Naive thymus-derived CD4-positive, alpha-beta T cell (primary cell): ENCODE results near the gene CFAP161. TPM values are rescaled to one million over a fixed set of nuclear protein-coding genes. Genes with fewer than 3 reads are reported as not detected.

Experiments used
- ATAC-seq: fragments of 150-1000 bp; cut with Tn5 transposase; 2 replicates; pipeline ENCODE4 v1.10.0; 2021; ENCODE audit warnings: mild to moderate bottlenecking, moderate library complexity
- CTCF ChIA-PET: fragments of 350-600 bp; sonication (Branson Sonifier 250); formaldehyde crosslinking; loops from one replicate; lab custom pipeline; 2021; ENCODE audit warnings: antibody characterized with exemption; lab: Charles Lee
- POLR2A ChIA-PET: fragments of 350-600 bp; sonication (Branson Sonifier 250); formaldehyde crosslinking; loops from one replicate; lab custom pipeline; 2021; ENCODE audit warnings: antibody characterized with exemption, inconsistent platforms; lab: Charles Lee
- DNase-seq, 9 donors: peaks; one replicate each; pipeline versions ENCODE4 v3.0.0 to v3.0.0-alpha.2; 2020 to 2022; ENCODE audit warnings: mixed read lengths in 1 of 9
- H3K27ac ChIP-seq: one replicate; pipeline ENCODE4 v1.7.0; 2013; ENCODE audit warnings: mild to moderate bottlenecking, low read depth, low read length, moderate library complexity
- H3K27me3 ChIP-seq, 2 donors: one replicate each; pipeline ENCODE4 v1.7.0; 2013; ENCODE audit warnings: low read length in 2 of 2, mild to moderate bottlenecking in 2 of 2, moderate library complexity in 2 of 2; ENCODE audit not compliant: control insufficient read depth in 2 of 2, insufficient read depth in 2 of 2
- H3K36me3 ChIP-seq, 3 experiments: 1 replicate in 2 of 3; 2 replicates in 1 of 3; pipeline ENCODE4 v1.7.0; 2013; ENCODE audit warnings: low read length in 3 of 3, mild to moderate bottlenecking in 3 of 3, moderate library complexity in 1 of 3; ENCODE audit not compliant: insufficient read depth in 3 of 3, control insufficient read depth in 2 of 3
- H3K4me1 ChIP-seq, 2 donors: one replicate each; pipeline ENCODE4 v1.7.0; 2013; ENCODE audit warnings: low read length in 2 of 2, mild to moderate bottlenecking in 2 of 2, moderate library complexity in 1 of 2; ENCODE audit not compliant: control insufficient read depth in 2 of 2, insufficient read depth in 2 of 2
- H3K4me3 ChIP-seq: 2 replicates; pipeline ENCODE4 v1.7.0; 2013; ENCODE audit warnings: mild to moderate bottlenecking, low read length
- H3K9me3 ChIP-seq, 3 experiments: 1 replicate in 2 of 3; 2 replicates in 1 of 3; pipeline ENCODE4 v1.7.0; 2013; ENCODE audit warnings: low read length in 3 of 3; ENCODE audit not compliant: control insufficient read depth in 2 of 3
- H3K27ac Mint-ChIP-seq, 9 donors: one replicate each; pipeline ENCODE4 v1.8.0; 2020 to 2022; ENCODE audit warnings: mixed read lengths in 9 of 9, mild to moderate bottlenecking in 8 of 9, moderate library complexity in 5 of 9, inconsistent platforms in 2 of 9
- H3K27me3 Mint-ChIP-seq, 5 donors: one replicate each; pipeline ENCODE4 v1.8.0; 2021 to 2022; ENCODE audit warnings: mixed read lengths in 5 of 5, mild to moderate bottlenecking in 1 of 5
- H3K36me3 Mint-ChIP-seq, 5 donors: one replicate each; pipeline ENCODE4 v1.8.0; 2020 to 2022; ENCODE audit warnings: mixed read lengths in 5 of 5, mild to moderate bottlenecking in 3 of 5, inconsistent platforms in 1 of 5
- H3K4me1 Mint-ChIP-seq, 7 donors: one replicate each; pipeline ENCODE4 v1.8.0; 2020 to 2022; ENCODE audit warnings: mixed read lengths in 7 of 7, mild to moderate bottlenecking in 3 of 7, inconsistent platforms in 1 of 7
- H3K4me3 Mint-ChIP-seq, 10 donors: one replicate each; pipeline ENCODE4 v1.8.0; 2020 to 2022; ENCODE audit warnings: mild to moderate bottlenecking in 10 of 10, mixed read lengths in 10 of 10, moderate library complexity in 6 of 10, inconsistent platforms in 2 of 10
- H3K9me3 Mint-ChIP-seq, 11 donors: one replicate each; pipeline ENCODE4 v1.8.0; 2020 to 2022; ENCODE audit warnings: mixed read lengths in 11 of 11, mild to moderate bottlenecking in 4 of 11, inconsistent platforms in 1 of 11, moderate library complexity in 1 of 11
- intact Hi-C, 2 donors: fragments of 100-400 bp; cut with micrococcal nuclease; formaldehyde crosslinking; loops; one replicate each; pipeline ENCODE4 v1.15.1; 2023
- polyA plus RNA-seq, 2 donors: library from polyadenylated mRNA; unstranded; fragments of 300-500 nt; fragmentation: Illumina TruSeq; gene quantifications; one replicate each; pipeline ENCODE4 v1.2.3, GENCODE V29; 2021
- total RNA-seq, 6 experiments: library from RNA in 5 of 6; stranded (reverse) in 5 of 6; gene quantifications; 1 replicate in 5 of 6; 2 replicates in 1 of 6; pipeline ENCODE4 v1.2.3 and lab custom pipeline; 2021 to 2026

The CFAP161 gene
- total and polyA plus RNA-seq, 7 experiments from 2014 or later, result not detected

DNA sequence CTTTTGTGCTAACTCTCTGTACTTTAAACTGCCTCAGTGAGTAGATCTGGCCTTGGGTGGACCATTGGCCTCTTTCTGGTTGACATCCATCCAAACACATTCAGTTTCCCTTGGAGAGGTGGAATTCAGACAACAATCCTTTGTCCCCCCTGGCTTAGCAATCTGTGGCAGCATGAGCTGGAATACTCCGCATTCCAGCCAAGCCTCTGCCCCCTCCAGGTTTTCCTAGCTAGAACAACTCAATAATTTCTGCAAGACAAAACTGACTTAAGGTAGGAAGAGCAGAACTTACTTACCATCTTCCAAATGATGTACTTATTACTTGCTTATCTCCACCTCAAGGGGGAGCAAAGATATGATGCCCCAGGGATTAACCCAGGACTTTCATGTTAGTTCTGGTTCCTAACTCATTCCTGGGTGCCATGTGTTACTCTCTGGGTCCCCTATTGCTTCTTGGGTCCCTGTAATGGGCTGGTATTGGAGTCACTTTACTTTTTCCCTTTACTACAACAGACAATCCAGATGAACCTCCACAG is 40.8 kb downstream of the CFAP161 start:
- H3K27ac Mint-ChIP-seq, result no peak overlapping the region
- H3K36me3 Mint-ChIP-seq, result no peaks in the 10 kb centered on the region
- DNase-seq (no peak), ATAC-seq (no peak)
- H3K4me1 Mint-ChIP-seq, result peaks cover 0 to 2% (median 0%) of the 10 kb centered on the region in 7 donors
- H3K4me3 ChIP-seq, result no peak overlapping the region
- no peak overlapping the region for H3K27ac ChIP-seq
- H3K27me3 Mint-ChIP-seq, result peaks cover 0 to 28% (median 8%) of the 10 kb centered on the region in 5 donors
- no peaks in the 10 kb centered on the region for H3K9me3 ChIP-seq
- ChIA-PET POLR2A (no interaction called here), CTCF (interaction anchor here (2.6 kb wide), 1 partner anchor 92 kb away, joined by 8 read pairs; no protein-coding TSS in a partner anchor)
- intact Hi-C loops, result no loop called here
- H3K9me3 Mint-ChIP-seq, result no peaks in the 10 kb centered on the region
- H3K36me3 ChIP-seq, result no peaks in the 10 kb centered on the region
- no peaks in the 10 kb centered on the region for H3K4me1 ChIP-seq
- H3K4me3 Mint-ChIP-seq, result no peak overlapping the region
- H3K27me3 ChIP-seq, result no peaks in the 10 kb centered on the region

DNA sequence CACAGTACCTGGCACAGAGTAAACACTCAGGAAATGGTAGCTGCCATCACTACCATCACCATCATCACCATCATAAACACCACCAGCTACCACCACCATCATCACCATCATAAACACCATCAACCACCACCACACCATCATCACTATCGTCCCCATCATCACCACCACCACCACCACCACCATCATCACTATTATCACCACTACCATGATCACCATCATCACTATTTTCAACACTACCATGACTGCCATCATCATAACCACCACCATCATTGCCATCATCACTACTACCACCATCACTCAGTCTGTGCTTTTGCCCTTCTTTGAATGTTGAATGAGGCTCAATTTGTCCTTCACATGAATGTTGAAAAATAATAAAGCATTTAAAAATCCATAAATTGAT is 41.4 kb downstream of the CFAP161 start:
- Histone ChIP-seq H3K9me3 (no peaks in the 10 kb centered on the region), H3K4me1 (no peaks in the 10 kb centered on the region), H3K27ac (no peak overlapping the region), H3K36me3 (no peaks in the 10 kb centered on the region), H3K27me3 (no peaks in the 10 kb centered on the region), H3K4me3 (no peak overlapping the region)
- Mint-ChIP-seq H3K4me1 (peaks cover 0 to under 1% (median 0%) of the 10 kb centered on the region in 7 donors), H3K27me3 (peaks cover 0 to 27% (median 8%) of the 10 kb centered on the region in 5 donors), H3K9me3 (no peaks in the 10 kb centered on the region), H3K27ac (no peak overlapping the region), H3K4me3 (no peak overlapping the region), H3K36me3 (no peaks in the 10 kb centered on the region)
- intact Hi-C loops, result no loop called here
- POLR2A ChIA-PET, result no interaction called here
- CTCF ChIA-PET, result no interaction called here
- DNase-seq (no peak), ATAC-seq (no peak)

DNA sequence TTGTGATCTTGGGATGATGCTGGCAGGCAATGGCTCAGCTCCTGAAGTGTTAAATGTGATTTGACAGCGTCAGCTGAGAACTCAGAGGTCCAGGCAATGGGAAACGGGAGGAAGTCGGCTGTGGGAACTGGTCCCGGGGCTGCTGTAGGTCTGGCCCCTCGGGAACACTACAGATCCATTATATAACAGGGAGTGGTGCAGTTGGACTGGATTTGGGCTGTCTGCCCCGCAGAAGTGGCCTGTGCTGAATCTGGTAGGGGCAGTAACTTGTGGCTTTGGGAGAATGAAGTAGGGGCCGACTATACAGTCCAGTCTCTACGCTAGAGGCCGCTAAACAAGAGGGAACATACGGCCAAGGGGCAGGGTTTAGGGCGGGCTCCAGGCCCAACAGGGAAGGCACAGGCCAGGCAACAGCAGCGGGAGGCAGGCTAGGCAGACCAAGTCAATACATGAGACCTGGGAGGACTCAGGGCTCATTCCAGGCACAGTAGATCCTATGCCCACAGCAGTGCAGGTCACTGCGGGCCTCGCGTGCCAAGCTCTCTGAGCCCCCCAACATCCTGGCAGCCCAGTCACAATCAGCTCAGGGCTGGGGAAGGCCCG is 42.3 kb downstream of the CFAP161 start:
- H3K4me3 ChIP-seq, result no peak overlapping the region
- no peaks in the 10 kb centered on the region for H3K9me3 ChIP-seq
- CTCF ChIA-PET, result no interaction called here
- no peaks in the 10 kb centered on the region for H3K36me3 Mint-ChIP-seq
- peaks cover 4 to 27% (median 10%) of the 10 kb centered on the region in 5 donors for H3K27me3 Mint-ChIP-seq
- no peaks in the 10 kb centered on the region for H3K9me3 Mint-ChIP-seq
- no peak for DNase-seq
- intact Hi-C loops, result no loop called here
- no peak overlapping the region for H3K27ac Mint-ChIP-seq
- ATAC-seq, result no peak
- no peak overlapping the region for H3K27ac ChIP-seq
- H3K36me3 ChIP-seq, result no peaks in the 10 kb centered on the region
- H3K4me1 Mint-ChIP-seq, result no peaks in the 10 kb centered on the region
- H3K4me3 Mint-ChIP-seq, result no peak overlapping the region
- no peaks in the 10 kb centered on the region for H3K27me3 ChIP-seq
- H3K4me1 ChIP-seq, result no peaks in the 10 kb centered on the region
- POLR2A ChIA-PET, result no interaction called here

DNA sequence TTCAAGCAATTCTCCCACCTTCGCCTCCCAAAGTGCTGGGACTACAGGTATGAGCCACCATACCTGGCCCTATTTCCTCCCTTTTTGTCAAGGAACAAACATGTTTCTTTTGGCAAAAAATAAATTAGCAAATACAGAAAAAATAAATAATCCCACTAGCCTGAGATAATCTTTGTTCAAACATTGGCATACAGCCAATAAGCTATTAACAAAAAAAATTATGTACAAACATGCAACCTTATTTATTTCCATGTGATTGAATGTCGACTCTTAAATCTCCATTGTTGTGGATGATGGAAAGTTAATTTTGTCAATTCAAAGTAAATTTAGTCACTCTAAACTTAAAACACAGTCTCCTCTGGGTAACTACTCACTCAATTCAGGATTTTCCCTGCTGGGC is 44.3 kb downstream of the CFAP161 start:
- H3K4me3 Mint-ChIP-seq, result no peak overlapping the region
- no peaks in the 10 kb centered on the region for H3K9me3 ChIP-seq
- H3K4me1 ChIP-seq, result no peaks in the 10 kb centered on the region
- ATAC-seq, result no peak
- H3K36me3 ChIP-seq, result no peaks in the 10 kb centered on the region
- POLR2A ChIA-PET, result no interaction called here
- H3K27ac Mint-ChIP-seq, result no peak overlapping the region
- no peak for DNase-seq
- H3K9me3 Mint-ChIP-seq, result no peaks in the 10 kb centered on the region
- no peak overlapping the region for H3K27ac ChIP-seq
- H3K36me3 Mint-ChIP-seq, result no peaks in the 10 kb centered on the region
- CTCF ChIA-PET, result no interaction called here
- no peaks in the 10 kb centered on the region for H3K27me3 ChIP-seq
- intact Hi-C loops, result no loop called here
- H3K4me1 Mint-ChIP-seq, result peaks cover 0 to 7% (median 5%) of the 10 kb centered on the region in 7 donors
- peaks cover 22 to 35% (median 23%) of the 10 kb centered on the region in 5 donors for H3K27me3 Mint-ChIP-seq
- H3K4me3 ChIP-seq, result no peak overlapping the region

DNA sequence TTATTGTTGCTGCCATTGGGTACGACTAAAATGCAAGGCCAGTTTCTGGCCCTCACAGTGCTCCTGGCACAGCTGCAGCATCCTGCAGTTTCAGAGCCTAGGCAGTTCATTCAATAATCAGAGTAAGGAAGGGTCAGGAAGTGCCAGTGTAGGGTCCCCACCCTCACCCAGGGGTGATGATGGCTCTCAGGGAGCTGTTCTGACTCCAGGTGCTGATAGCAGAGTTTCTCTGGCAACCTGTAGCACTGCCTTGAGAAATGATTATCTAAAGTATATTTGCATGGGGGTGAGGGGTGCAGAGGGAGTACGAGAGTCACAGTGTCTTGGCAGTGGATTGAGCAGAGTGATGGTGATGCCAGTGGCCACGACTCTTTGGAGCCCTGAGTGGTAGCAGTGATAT is 47.1 kb downstream of the CFAP161 start:
- H3K4me3 ChIP-seq, result no peak overlapping the region
- peaks cover 0 to 15% (median 8%) of the 10 kb centered on the region in 7 donors for H3K4me1 Mint-ChIP-seq
- POLR2A ChIA-PET, result no interaction called here
- no peak overlapping the region for H3K27ac Mint-ChIP-seq
- no peaks in the 10 kb centered on the region for H3K9me3 ChIP-seq
- no peaks in the 10 kb centered on the region for H3K36me3 ChIP-seq
- peaks cover 40 to 46% (median 41%) of the 10 kb centered on the region in 5 donors for H3K27me3 Mint-ChIP-seq
- H3K4me1 ChIP-seq, result no peaks in the 10 kb centered on the region
- DNase-seq (no peak), ATAC-seq (no peak)
- no peaks in the 10 kb centered on the region for H3K27me3 ChIP-seq
- no peak overlapping the region for H3K27ac ChIP-seq
- CTCF ChIA-PET, result no interaction called here
- intact Hi-C loops, result no loop called here
- H3K4me3 Mint-ChIP-seq, result no peak overlapping the region
- H3K9me3 Mint-ChIP-seq, result no peaks in the 10 kb centered on the region
- no peaks in the 10 kb centered on the region for H3K36me3 Mint-ChIP-seq

DNA sequence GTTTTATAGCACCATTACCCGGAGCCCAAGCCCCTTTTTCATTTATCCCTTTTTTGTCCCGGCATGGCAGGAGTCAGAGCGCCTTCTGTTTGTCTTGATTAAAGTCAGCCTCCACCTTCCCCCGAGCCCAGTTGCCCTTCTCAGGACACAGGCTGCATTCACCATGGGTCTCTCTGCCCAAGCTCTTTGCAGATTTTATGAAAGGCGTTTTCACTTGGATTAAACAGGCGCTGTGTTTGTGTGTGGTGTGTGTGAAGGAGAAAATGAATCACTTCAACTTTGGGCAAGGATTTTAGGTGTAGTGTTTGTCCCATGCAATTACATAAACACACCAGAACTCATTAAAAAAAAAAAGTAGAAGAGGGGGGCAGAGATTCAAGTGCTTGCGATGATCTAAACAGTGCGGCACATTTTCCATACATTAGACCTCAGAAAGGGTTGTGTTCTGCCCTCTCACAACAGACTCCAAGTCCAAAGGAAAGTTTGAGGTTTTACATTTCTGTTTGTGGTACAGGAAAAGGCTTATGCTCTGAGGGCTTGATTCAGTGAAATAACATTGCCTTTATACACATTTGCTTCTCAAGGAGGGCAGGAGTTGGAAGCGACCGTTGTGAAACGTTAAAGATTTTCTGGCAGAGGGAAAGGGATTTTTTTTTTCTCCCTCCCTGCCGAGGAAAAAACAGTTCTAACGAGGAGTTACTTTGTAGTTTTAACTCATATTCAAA is 48.1 kb downstream of the CFAP161 start:
- H3K27me3 ChIP-seq, result no peaks in the 10 kb centered on the region
- DNase-seq (no peak), ATAC-seq (no peak)
- POLR2A ChIA-PET, result no interaction called here
- H3K27ac ChIP-seq, result no peak overlapping the region
- Mint-ChIP-seq H3K9me3 (no peaks in the 10 kb centered on the region), H3K4me3 (no peak overlapping the region), H3K27ac (peak overlapping the region in 1 of 9 donors; percentile 17), H3K27me3 (peaks cover 40 to 46% (median 41%) of the 10 kb centered on the region in 5 donors), H3K4me1 (peaks cover 0 to 15% (median 8%) of the 10 kb centered on the region in 7 donors), H3K36me3 (no peaks in the 10 kb centered on the region)
- no peaks in the 10 kb centered on the region for H3K9me3 ChIP-seq
- intact Hi-C loops, result no loop called here
- CTCF ChIA-PET, result no interaction called here
- no peaks in the 10 kb centered on the region for H3K4me1 ChIP-seq
- H3K36me3 ChIP-seq, result no peaks in the 10 kb centered on the region
- no peak overlapping the region for H3K4me3 ChIP-seq
